KOPT-K1 (cell line): ENCODE data around the gene UBL7.
A peak's percentile ranks its signal among the peaks of the same experiment; 100 is the strongest.
"Not testable (repeated sequence)": the region's sequence is repeated elsewhere in the genome, so short reads cannot be mapped to it uniquely, and the experiment has no call there.

Experiments
- H3K27ac ChIP-seq: fragments of 200-600 bp; sonication (generic); 2 replicates; pipeline ENCODE4 v1.5.1; 2016; ENCODE audit warnings: antibody characterized with exemption, mild to moderate bottlenecking, low read depth, low read length; ENCODE audit not compliant: poor library complexity, severe bottlenecking
- H3K36me3 ChIP-seq: fragments of 200-600 bp; sonication (generic); 2 replicates; pipeline ENCODE4 v1.5.1; 2017; ENCODE audit warnings: antibody characterized with exemption, mild to moderate bottlenecking, low read length, moderate library complexity; ENCODE audit not compliant: insufficient read depth
- H3K9me3 ChIP-seq: fragments of 200-600 bp; sonication (generic); 2 replicates; pipeline ENCODE4 v1.5.1; 2017; ENCODE audit warnings: antibody characterized with exemption, low read length, mild to moderate bottlenecking; ENCODE audit not compliant: insufficient read depth, poor library complexity, severe bottlenecking

UBL7 gene

GRCh38 chr15:74480364-74480763, 19.4 kb upstream of the UBL7 start:
- H3K9me3 ChIP-seq, H3K36me3 ChIP-seq, H3K27ac ChIP-seq: not testable (repeated sequence)

- H3K27ac ChIP-seq, H3K9me3 ChIP-seq: not testable (repeated sequence)
- H3K36me3 ChIP-seq: peaks cover 39% of the 10 kb centered on the region
These were observed 10.7 kb upstream of the UBL7 start for GRCh38 chr15:74471621-74472020.

DNA sequence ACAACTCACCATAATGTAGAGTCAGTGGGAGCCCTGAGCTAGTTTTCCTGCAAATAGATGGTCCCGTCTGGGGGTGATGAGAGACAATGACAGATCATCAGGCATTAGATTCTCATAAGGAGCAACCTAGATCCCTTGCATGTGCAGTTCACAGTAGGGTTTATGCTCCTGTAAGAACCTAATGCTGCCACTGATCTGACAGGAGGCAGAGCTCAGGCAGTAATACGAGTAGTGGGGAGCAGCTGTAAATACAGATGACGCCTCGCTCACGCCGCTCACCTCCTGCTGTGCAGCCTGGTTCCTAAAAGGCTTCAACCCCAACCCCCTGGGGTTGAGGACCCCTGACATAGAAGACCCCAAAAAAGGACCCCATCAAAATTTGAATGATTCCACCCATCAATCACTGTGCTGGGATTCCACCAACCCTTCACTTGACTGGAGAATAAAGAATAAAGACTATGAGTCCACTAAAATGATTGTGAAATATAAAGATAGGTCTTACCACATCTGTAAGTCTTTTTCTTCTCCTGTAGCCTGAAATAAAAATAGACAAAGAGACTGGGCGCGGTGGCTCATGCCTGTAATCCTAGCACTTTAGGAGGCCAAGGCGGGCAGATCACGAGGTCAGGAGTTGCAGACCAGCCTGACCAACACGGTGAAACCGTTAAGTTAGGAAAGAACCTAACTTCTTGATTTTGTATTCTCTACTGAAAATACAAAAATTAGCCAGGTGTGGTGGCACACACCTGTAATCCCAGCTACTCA, 9.9 kb upstream of the UBL7 start:
- no peaks in the 10 kb centered on the region for H3K9me3 ChIP-seq

DNA sequence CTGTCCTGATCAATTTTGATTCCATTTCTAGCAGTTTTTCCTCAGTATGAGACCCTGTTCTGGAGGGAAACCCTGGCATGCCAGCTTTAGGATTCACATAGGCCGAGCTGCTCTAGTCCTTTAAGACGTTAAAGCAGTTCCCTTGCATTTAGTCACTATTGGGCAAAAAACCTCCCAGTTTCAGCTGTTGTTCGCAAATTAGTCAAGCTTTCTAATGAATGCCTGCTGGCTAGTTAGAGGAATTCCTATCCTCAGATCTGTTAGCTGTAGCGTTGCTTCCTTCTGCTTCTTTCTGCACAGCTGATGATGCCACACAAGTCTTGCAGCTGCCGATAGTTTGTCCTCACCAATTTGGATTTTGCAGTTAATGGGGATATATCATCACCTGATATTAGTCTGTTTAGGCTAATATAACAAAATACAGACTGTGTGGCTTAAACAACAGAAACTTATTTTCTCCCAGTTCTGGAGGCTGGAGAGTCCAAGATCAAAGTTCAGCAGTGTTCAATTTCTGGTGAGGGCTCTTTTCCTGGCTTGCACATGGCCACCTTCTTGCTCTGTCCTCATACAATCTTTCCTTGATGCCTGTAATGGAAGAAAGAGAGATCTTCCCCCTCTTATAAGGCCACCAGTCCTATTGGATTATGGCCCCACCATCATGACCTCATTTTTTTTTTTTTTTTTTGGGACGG, 7.5 kb upstream of the UBL7 start:
- H3K36me3 ChIP-seq: peaks cover 33% of the 10 kb centered on the region
- H3K9me3 ChIP-seq: no peaks in the 10 kb centered on the region
- H3K27ac ChIP-seq: no peak overlapping the region

More for the DNA sequence above, 9.9 kb upstream of the UBL7 start:
- Histone ChIP-seq H3K27ac (no peak overlapping the region), H3K36me3 (peaks cover 39% of the 10 kb centered on the region)

GRCh38 chr15:74466570-74466969, 5.6 kb upstream of the UBL7 start:
- Histone ChIP-seq H3K9me3 (no peaks in the 10 kb centered on the region), H3K27ac (no peak overlapping the region), H3K36me3 (peaks cover 33% of the 10 kb centered on the region)

GRCh38 chr15:74464897-74465296, 3.9 kb upstream of the UBL7 start:
- Histone ChIP-seq H3K36me3 (peaks cover 24% of the 10 kb centered on the region), H3K9me3 (no peaks in the 10 kb centered on the region), H3K27ac (no peak overlapping the region)

DNA sequence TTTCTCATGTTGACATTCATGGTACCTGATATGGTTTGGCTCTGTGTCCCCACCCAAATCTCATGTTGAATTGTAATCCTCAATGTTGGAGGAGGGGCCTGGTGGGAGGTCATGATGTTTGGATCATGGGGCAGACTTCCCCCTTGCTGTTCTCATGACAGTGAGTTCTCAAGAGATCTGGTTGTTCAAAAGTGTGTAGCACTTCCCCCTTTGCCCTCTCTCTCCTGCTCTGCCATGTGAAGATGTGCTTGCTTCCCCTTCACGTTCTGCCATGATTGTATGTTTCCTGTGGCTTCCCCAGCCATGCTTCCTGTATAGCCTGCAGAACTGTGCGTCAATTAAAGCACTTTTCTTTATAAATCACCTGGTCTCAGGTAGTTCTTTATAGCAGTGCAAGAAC, 3.3 kb upstream of the UBL7 start:
- Histone ChIP-seq H3K27ac (no peak overlapping the region), H3K36me3 (peaks cover 17% of the 10 kb centered on the region), H3K9me3 (no peaks in the 10 kb centered on the region)

DNA sequence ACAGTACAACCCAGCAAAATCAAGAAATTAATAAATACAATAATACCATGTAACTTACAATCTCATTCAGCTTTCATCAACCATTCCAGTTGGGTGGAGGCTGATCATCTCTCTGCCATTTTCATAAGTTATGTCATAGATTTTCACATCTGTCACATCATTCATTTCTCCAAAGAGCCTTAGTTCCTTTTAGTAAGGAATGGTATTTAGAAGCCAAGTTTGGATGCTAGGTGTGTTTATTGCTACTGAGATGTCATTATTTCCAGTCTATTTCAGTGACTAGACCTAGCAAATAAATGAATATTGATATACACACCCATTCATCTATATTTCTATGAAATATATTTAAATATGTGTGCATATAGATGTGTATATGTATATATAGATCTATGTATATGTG, 2.7 kb upstream of the UBL7 start:
- H3K9me3 ChIP-seq: no peaks in the 10 kb centered on the region
- no peak overlapping the region for H3K27ac ChIP-seq
- H3K36me3 ChIP-seq: peaks cover 11% of the 10 kb centered on the region

GRCh38 chr15:74461847-74462511, 1.0 kb upstream of the UBL7 start:
- peak overlapping the region; percentile 95 for H3K27ac ChIP-seq
- H3K36me3 ChIP-seq: peaks cover 5% of the 10 kb centered on the region; the same call in 1 of the 2 replicates
- no peaks in the 10 kb centered on the region for H3K9me3 ChIP-seq

DNA sequence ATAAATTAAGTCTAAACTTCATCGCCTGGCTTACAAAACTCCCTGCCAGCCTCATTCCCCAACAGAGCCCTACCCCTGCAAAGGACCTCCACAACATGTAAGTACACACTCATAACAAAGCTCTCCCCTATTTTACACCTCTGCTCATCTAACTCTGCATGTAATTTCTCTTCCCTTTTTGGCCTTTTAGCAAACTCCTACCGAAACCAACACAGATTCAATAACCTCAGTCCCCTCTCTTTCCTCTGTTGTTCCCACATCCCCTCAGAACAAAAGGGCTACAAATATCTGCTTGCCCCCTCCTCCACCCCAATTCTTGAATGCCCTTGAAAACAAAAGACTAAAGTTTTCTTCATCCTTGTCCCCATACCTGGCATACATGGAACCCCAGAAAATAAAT, 662 bp downstream of the UBL7 start:
- Histone ChIP-seq H3K27ac (peak overlapping the region; percentile 95), H3K9me3 (no peaks in the 10 kb centered on the region)

GRCh38 chr15:74459798-74460197, 1.2 kb downstream of the UBL7 start:
- Histone ChIP-seq H3K27ac (peak overlapping the region; percentile 95), H3K36me3 (peaks cover 24% of the 10 kb centered on the region)

More for the DNA sequence above, 662 bp downstream of the UBL7 start:
- peaks cover 19% of the 10 kb centered on the region for H3K36me3 ChIP-seq

GRCh38 chr15:74458473-74458872, 2.5 kb downstream of the UBL7 start:
- H3K27ac ChIP-seq: no peak overlapping the region
- H3K36me3 ChIP-seq: peaks cover 29% of the 10 kb centered on the region
- no peaks in the 10 kb centered on the region for H3K9me3 ChIP-seq

More at GRCh38 chr15:74459798-74460197, 1.2 kb downstream of the UBL7 start:
- not testable (repeated sequence) for H3K9me3 ChIP-seq

DNA sequence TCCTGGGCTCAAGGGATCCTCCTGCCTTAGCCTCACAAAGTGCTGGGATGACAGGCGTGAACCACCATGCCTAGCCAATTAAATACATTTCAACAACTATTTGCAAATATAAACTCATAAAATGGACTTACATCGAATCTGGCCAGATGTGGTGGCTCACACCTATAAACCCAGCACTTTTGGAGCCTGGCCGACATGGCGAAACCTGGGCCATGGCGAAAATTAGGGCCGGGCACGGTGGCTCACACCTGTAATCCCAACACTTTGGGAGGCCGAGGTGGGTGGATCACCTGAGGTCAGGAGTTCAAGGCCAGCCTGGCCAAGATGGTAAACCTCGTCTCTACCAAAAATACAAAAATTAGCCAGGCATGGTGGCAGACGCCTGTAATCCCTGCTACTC, 3.9 kb downstream of the UBL7 start:
- H3K9me3 ChIP-seq, H3K27ac ChIP-seq: not testable (repeated sequence)
- peaks cover 41% of the 10 kb centered on the region for H3K36me3 ChIP-seq

DNA sequence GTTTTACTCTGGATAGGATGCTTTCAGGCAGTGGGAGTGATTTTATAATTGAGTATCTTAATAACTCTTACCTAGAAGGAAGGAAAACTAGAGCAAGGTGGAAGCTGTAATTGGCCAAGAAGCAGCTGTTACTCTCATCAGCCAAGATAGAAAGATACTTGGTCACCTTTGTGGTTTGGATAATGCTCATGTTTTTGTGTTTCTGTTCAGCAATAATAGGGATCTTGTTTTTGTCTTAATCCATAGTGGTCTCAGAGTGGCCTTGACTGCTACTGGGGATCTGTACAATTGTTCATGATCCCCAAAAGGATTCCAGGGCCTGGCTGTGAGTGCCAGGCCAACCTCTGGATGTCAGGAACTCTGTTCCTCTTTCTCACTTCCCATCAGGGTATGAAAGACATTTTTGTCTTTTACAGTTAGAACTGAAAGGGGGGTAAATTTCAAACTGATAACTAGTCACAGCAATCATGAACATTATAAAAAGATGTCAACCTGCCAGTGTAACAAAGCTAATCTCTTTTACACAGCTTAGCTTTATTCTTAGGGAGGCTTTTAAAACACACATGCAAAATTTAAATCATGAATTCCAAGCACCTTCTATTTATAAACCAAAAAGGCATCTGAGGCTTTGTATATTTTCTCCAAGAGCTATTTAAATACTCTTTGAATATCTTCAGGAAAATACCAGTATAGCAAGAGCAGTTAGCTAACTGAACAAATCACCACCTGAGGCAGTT, 6.0 kb downstream of the UBL7 start:
- H3K36me3 ChIP-seq: peaks cover 61% of the 10 kb centered on the region
- H3K9me3 ChIP-seq: no peaks in the 10 kb centered on the region
- peak overlapping the region; percentile 47 for H3K27ac ChIP-seq
